Activated CD8-positive, alpha-beta memory T cell treated with anti-CD3 and anti-CD28 coated beads for 1 hour (primary cell): ENCODE measurements around the gene RMDN2.

Experiments used
- DNase-seq, 2 donors: peaks; one replicate each; pipeline ENCODE4 v3.0.0-alpha.2; 2020; ENCODE audit warnings: low read depth in 1 of 2; ENCODE audit errors: extremely low read depth in 1 of 2

The RMDN2 gene

DNA sequence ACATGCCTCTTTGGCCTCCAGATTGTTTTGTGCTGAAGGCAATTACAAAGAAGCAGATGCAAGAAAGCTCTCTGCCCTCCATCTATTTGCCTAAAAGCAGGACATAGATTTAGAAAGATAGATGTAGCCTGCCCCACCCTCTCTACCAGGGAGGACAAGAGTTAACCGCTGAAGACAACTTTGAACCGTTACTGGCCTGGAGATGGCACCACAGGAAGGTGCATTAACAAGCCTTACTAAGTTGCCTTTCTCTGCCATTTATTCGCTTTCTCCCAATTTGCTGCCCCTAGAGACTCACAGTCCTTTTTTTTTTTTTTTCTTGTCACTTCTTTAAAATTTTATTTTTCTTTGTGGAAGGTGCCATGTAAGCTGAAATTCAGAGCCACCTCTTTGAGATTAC, 28.8 kb upstream of the RMDN2 start:
- DNase-seq, result no peak

DNA sequence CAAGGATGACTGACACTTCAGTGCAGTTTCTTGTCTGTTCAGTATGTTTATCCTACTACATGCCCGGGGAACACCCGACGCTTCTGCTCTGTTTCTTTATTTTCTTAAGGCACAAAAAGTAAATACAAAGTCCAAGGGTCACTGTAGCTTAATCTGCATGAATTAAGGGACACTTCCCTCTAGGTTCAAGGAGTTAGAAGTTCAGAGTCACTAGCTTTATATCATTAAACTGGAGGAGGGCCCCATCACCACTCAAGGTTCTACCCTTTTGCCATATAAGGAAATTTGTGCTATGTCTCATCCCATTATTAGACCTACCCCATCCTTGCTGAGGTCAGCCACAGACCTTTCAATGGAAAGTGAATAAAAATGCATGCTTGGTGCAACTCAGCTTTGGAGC, 27.6 kb upstream of the RMDN2 start:
- no peak for DNase-seq

DNA sequence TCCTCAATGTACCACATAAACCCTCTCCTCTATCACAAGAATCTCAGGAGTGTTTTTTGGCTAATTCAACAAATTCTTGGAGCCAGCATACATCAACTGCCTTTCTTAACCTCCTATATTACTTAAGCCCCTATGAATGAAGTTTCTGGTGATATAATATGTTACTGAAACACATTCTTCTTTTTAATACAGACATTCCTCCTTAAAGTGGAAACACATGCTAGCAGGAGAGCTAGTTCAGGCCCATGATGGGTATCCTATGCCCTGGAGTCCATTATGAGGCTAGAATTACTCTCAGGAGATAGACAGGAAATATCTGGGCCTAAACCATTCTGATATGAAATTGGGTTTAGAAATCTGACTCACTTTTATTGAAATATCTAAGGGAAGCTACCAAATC, 26.6 kb upstream of the RMDN2 start:
- no peak for DNase-seq

DNA sequence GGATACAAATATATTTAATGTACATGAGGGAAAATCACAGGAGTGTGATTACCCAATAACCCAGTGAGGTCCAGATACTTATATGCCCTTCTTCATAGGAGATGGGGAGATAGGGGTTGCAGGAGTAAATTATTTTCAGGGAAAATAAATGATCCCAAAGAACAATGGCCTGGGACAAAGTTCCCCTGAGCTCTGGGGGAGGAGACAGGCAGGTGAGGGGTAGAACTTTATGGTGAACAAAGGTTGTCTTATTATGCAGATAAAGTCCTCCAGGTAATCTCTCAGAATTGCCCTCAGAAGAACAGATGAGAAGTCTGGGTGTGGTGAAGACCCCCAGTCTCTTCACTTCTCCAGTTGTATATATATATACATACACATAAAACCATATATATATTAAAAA, 22.1 kb upstream of the RMDN2 start:
- DNase-seq, result no peak

DNA sequence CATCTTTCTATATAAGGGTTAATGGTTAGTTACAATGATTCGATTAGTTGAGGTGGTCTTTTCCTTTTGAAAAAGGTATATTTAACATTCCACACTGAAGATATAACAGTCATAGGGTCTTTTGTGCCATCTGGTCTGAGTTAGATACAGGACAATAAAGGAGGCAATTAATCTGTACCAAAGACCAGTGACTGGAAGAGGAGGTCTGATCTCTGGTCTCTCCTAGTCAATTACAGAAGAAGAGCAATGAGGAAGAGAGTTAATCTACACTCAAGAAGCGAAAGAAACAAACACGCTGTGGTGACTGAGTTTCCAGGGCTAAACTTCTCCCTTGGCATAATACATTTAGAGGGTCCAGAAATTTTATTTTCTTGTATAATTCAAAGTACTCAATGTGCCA, 20.7 kb upstream of the RMDN2 start:
- no peak for DNase-seq

DNA sequence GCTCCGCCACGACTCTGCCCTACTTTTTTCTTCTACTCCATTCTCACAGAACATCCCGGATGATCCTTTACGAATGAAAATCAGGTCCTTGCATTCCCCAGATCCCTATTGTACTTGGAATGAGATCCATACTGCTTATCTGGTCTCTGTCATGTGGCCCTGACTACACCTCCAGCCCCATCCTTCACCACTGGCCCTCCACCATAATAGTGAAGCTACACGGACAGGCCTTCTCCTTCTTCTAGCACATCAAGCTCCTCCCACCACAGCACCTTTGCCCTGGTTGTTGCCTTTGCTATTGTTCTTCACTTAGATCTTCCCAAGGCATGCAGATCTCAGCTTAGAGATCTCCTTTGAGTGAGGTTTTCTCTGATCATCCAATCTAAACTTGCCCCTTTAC, 20.1 kb upstream of the RMDN2 start:
- no peak for DNase-seq

DNA sequence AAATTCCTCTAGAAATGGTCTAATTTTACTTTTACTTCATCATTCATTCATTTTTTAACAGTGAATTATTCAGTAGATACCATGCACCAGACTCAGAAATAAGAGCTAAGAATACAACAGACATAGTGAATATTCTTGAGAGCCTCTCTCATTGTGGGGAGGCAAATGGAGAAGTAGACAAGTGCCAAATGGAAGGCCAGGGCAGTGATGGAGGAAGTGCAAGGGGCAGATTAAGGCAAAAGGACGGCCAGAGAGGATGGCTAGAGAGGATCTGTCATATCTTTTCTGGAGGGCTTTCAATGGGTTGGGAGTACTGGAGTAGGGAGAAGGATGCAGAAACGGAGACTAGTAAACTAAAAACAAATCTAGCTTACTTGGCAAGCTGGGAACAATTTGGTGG, 19.0 kb upstream of the RMDN2 start:
- DNase-seq, result no peak

DNA sequence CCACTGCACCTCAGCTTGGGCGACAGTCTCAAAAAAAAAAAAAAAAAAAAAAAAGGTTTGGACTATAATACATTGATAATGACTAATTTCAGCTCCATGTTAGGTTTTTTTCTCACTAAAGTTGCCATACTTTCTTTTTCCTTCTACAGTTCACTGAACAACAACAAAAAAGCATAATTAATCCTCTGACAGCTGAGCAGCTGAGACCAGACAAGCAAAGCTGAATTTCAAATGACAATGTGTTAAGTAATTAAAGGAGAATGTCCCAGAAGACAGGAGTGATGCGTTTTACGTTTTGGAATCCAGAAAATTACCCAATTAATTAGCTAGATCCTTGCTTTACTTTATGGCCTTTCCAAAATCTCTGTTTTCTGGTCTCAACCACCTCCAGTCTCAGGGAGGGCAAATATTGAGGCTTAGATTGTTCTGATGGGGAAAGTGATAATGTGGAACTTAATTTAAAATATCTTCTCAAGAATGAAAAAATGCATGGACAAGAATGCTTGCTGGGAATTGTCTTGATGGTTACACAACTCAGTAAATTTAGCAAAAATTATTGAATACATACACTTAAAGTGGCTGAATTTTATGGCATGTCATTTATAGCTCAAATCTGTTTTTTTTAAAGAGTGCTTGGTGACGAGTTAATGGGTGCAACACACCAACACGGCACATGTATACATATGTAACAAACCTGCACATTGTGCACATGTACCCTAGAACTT, 17.4 kb upstream of the RMDN2 start:
- DNase-seq, result no peak

DNA sequence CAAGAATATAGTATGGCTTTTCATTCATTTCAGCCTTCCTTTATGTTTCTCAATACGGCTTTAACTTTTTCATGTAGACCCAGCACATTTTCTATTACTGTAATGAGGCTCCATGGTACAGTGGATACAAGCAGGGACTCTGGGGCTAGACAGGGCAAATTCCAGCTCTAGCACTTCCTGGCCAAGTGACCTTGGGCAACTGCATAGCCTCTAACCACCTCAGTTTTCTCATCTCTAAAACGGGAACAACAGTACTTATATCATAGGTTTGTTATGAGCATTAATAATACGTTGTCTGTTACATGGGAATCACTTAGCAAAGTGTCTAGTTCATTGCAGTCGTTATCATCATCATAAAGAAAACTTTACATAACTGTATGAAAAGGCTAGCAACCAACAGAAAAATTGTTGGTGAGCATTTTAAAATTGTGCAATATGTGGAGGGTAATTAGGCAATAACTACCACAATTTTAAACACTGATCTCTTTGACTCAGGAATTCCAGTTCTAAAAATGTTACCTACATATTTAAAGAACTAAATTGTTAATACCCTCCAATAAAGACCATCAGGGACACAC, 13.7 kb upstream of the RMDN2 start:
- DNase-seq, result no peak

DNA sequence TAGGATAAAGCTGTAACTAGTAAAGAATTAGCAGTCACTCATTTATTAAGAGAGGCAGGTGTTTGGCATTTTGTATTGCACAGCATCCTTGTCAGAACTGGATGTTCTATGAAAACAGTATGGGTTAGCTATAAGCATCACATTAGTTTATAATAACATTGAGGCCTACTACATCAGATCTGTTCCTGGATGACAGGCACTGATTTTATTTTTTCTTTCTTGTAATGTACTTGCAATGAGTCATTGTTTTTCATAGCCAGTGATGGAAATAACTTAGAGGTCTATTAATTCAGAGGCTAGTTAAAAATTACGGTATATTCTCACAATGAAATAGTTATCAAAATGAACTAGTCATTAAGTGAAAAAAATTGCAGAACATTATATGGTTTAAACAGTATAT, 13.0 kb upstream of the RMDN2 start:
- DNase-seq, result no peak

DNA sequence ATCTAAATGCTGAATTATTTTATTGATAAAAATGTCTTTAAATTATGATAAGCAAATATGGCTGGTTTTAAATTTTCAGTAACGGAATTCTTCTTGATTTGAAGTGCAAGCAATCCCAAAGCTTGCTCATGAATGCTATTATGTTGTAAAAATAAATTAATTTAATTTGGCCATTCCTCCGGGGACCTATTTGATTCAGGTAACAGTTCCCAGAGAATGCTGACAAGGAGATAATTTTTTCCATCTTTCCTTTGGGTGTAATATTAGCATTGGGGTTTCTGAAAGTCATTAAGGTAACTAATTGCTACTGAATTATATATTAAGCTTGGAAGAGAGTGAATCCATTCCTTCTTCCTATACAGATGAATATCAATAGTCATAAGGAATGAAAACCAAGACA, 12.5 kb upstream of the RMDN2 start:
- DNase-seq, result no peak

DNA sequence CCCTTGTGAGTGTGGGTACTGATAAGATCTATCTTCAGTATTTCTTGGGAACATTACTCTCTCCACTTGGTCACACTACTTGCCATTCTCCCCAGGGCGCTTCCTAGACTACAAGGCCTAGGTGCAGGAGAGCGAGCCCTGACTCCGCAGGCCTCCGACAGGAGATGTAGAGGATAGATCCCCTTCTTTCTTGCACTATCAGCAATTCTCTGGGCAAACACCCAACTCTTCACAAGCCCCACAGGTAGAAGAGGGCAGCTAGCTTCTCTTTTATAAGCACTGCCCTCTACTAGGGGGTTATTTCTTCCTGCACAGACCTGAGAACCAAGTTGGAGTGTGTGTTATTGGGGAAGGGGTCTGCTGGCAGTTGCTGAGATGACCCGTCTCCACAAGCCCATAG, 10.7 kb upstream of the RMDN2 start:
- no peak for DNase-seq

DNA sequence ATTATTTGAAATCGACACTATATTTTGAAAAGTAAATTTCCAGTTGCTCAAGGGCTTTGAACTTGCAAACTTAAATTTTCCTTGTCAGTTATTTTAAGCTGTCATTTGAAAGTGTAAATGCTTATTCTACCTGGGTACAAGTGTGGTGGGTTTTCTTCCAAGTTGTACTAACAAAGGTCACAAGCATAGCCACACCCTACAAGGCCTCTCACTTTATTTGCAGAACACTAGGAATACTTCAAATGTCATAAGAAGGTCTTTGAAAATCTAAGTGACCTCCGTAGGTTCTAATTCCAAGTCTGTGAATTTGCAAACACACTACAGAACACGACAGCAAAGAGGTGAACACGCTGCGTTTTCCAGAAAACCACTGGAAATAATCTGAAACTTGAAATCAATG, 9.3 kb upstream of the RMDN2 start:
- no peak for DNase-seq

DNA sequence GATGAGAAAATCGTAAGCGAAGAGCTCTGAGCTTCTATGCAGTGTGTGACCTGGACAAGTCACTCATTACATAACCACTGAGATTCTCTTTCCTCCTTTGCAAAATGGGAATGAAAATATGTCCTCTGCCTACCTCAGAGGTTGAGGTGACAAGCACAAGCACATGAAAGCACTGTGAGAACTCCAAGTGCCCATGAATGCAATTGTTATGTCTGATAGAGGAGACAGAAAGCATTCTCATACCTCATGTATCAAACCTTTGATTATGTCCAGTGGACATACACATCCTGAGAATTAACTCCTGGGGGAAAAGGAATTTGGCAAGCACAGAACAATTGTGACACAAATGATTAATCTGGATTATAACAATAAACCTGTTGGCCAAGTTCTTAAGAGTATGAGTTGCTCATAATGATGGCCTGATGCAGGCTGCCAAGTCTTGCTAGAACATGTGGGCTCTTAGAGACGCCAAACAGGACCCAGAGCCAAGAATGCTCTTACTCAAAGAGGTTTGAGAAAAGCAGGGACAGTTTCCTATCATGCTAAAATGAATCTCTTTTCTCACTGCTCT, 8.5 kb upstream of the RMDN2 start:
- no peak for DNase-seq

DNA sequence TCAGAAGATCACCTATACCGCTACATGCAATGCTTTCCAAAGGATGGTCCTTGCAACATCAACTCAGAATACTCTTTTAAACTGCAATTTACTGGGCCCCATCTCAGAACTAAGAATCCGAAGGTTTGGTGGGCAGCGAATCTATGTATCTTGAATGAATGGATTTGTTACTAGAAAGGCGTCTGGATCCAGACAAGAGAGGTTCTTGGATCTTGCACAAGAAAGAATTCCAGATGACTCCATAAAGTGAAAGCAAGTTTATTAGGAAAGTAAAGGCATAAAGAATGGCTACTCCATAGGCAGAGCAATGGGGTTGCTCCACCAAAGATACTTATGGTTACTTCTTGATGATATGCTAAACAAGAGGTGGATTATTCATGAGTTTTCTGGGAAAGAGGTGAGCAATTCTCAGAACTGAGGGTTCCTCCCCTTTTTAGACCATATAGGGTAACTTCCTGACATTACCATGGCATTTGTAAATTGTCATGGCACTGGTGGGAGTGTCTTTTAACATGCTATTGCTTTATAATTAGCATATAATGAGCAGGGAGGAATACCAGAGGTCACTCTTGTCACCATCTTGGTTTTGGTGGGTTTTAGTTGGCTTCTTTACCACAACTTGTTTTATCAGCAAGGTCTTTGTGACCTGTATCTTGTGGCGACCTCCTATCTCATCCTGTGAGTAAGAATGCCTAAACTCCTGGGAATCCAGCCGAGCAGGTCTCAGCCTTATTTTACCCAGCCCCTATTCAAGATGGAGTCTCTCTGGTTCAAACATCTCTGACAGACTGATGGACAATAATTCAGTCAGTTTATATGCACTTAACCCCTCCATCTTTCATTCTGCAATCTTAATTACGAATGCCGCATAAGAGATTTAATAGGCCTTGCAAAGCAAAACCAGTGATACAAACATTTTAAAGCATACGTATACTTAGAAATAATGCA, 7.5 kb upstream of the RMDN2 start:
- DNase-seq, result no peak

DNA sequence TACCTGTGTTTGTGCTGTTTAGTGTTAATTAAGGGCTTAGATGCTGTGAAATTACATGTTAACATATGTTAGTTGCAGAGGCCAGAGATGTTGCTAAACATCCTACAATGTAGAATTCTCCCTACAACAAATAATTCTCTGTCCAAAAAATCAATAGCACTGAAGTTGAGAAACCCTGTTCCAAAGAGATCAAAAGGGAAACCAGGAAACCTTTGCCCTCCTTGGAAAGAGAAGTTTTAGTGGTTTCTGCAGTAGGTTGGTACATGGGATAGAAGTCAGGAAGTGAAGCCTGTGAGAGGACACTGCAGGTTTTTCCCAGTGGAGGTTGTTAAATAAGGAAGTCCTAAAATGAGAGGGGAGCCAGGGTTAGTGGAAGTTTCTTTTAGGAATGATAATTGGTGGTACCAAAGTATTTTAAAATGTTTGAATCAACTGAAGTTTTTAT, 6.3 kb upstream of the RMDN2 start:
- no peak for DNase-seq

DNA sequence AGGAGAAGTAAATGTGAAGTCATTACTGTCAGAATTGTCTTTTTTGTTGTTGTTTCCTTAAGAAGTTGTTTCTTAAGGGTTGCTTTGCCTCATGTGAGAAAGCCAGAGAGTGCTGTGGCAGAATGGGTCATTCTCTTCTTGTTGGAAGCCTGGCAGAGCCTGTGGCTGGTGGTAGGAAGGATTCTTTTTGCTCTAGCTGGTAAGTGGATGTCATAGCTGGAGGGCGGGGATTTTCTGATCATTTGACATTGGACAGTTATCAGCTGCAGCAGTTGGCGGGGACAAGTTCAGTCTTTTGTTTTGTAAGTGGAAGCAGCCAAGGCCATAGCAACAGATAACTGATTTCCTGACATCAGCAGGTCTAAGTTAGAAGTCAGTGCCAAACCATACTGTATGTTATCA, 5.5 kb upstream of the RMDN2 start:
- DNase-seq, result no peak

DNA sequence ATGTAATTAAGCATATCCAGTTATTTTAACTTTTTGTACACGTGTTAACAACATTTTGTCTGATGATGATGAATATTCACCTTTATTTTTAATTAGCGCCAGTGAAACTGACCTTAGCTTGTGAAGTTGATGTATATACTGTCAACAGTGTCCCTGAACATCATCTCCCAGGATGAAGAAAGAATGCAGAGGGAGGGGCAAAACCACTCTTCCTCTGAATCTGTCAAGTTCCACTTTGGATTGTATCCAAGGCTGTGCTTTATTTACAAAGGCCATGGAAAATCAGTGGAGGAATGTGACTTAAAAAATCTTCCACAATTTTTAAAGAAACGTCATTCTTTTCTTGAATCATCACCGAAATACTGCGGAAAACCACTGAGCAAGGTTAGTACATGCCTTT, 4.5 kb upstream of the RMDN2 start:
- no peak for DNase-seq

DNA sequence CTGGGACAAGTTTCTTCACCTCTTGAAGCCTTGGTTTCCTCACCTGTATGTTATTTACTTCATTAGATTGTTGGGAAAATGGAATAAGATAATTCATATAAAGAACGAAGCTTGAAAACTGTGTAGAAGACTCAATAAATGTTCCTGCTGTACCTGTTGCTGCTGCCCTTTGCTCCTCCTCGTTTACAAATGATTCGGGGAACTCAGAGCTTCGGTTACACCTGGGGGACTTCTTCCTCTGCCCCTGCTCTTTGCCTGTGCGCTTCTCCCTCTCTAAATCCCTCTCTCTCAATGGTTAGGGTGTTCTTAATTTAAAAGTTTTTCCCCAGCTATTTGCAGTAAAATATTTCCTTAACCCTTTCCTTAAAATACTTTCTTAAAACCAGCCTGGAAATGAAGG, 3.3 kb upstream of the RMDN2 start:
- no peak for DNase-seq

DNA sequence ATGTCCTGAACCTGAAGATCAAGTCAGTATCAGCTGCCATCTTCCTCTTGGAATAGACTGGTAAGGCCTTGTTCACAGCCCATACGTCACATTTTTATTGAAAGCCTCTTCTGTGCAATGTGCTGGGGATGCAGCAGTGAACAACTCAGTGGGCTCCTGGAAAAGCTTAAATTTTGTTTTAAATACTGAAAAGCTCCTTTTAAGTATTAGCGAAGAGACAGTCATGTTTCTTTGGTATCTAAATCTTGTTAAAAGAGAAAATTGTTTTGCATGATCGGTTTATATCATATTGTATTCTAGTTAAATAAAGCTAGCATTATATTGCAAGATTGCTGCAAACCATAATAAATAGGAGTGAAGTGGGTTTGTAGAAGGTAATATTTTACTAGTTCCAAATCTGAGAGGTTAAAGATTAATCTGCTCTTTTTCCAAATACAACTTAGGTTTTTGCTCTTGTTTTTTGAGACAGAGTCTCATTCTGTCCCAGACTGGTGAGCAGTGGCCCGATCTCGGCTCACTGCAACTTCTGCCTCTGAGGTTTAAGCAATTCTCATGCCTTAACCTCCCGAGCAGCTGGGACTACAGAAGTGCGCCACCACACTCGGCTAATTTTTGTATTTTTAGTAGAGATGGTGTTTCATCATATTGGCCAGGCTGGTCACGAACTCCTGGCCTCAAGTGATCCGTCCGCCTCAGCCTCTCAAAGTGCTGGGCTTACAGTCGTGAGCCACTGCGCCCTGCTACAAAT, 1.6 kb upstream of the RMDN2 start:
- DNase-seq, result no peak

DNA sequence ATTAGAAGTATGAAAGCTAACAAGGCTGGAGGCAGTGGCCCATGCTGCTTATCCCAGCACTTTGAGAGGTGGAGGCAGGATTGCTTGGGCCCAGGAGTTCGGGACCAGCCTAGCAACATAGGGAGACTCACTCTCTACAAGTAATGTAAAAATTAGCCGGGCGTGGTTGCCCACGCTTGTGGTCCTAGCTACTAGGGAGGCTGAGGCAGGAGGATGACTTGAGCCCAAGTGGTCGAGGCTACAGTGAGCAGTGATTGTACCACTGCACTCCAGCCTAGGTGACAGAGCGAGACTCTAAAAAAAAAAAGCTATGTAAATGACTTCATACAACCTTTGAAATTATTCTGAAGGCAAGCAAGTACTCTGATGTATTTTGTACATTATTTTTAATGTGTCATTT, 1.5 kb downstream of the RMDN2 start:
- no peak for DNase-seq
